ENCODE results near the gene AVPR1B. TPM values are rescaled to one million over a fixed set of nuclear protein-coding genes. Genes with fewer than 3 reads are reported as not detected.
"Not testable (repeated sequence)": the region's sequence is repeated elsewhere in the genome, so short reads cannot be mapped to it uniquely, and the experiment has no call there.

AVPR1B gene
- total and polyA plus RNA-seq, 9 donors, result not detected

- intact Hi-C loops (cut with DNase I), result no loop called here
- 91 to 92% (median 92%) methylated on average over 4 of the region's 4 CpGs for WGBS, 3 donors
- DNase-seq, result no peak
- TF ChIP-seq, protein P1, sequence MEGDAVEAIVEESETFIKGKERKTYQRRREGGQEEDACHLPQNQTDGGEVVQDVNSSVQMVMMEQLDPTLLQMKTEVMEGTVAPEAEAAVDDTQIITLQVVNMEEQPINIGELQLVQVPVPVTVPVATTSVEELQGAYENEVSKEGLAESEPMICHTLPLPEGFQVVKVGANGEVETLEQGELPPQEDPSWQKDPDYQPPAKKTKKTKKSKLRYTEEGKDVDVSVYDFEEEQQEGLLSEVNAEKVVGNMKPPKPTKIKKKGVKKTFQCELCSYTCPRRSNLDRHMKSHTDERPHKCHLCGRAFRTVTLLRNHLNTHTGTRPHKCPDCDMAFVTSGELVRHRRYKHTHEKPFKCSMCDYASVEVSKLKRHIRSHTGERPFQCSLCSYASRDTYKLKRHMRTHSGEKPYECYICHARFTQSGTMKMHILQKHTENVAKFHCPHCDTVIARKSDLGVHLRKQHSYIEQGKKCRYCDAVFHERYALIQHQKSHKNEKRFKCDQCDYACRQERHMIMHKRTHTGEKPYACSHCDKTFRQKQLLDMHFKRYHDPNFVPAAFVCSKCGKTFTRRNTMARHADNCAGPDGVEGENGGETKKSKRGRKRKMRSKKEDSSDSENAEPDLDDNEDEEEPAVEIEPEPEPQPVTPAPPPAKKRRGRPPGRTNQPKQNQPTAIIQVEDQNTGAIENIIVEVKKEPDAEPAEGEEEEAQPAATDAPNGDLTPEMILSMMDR (IDR thresholded peaks at IDR 0.05), result no peak
- TF ChIP-seq POLR2A (IDR thresholded peaks at IDR 0.05), result no peak
- no peak for TF ChIP-seq EP300 (IDR thresholded peaks at IDR 0.05)
- H3K27ac ChIP-seq, result no peak overlapping the region
- H3K4me1 ChIP-seq (ENCODE audit: insufficient read depth), result no peaks in the 10 kb centered on the region
- no peaks in the 10 kb centered on the region for H3K36me3 ChIP-seq
- H3K27me3 ChIP-seq, result no peaks in the 10 kb centered on the region
- H3K4me3 ChIP-seq, result no peak overlapping the region
- H3K9me3 ChIP-seq, result no peaks in the 10 kb centered on the region
These were observed 51.5 kb downstream of the AVPR1B start for GRCh38 chr1:206065547-206066145.

DNA sequence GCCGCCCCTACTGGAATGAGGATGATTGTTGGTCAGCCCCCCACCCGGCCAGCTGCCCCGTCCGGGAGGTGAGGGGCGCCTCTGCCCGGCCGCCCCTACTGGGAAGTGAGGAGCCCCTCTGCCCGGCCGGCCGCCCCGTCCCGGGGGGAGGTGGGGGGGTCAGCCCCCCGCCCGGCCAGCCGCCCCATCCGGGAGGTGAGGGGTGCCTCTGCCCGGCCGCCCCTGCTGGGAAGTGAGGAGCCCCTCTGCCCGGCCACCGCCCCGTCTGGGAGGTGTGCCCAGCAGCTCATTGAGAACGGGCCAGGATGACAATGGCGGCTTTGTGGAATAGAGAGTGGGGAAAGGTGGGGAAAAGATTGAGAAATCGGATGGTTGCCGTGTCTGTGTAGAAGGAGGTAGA, 52.7 kb downstream of the AVPR1B start:
- H3K27ac ChIP-seq; H3K27me3 ChIP-seq; H3K9me3 ChIP-seq; H3K4me3 ChIP-seq; H3K4me1 ChIP-seq (ENCODE audit: insufficient read depth); intact Hi-C loops (cut with DNase I); DNase-seq; H3K36me3 ChIP-seq: not testable (repeated sequence)
- WGBS, 3 donors, result 93 to 96% (median 96%) methylated on average over 7 to 21 of the region's 25 CpGs

DNA sequence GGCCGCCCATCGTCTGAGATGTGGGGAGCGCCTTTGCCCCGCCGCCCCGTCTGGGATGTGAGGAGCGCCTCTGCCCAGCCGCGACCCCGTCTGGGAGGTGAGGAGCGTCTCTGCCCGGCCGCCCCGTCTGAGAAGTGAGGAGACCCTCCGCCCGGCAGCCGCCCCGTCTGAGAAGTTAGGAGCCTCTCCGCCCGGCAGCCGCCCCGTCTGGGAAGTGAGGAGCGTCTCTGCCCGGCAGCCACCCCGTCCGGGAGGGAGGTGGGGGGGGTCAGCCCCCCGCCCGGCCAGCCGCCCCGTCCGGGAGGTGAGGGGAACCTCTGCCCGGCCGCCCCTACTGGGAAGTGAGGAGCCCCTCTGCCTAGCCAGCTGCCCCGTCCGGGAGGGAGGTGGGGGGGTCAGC, 53.2 kb downstream of the AVPR1B start:
- intact Hi-C loops (cut with DNase I); H3K27me3 ChIP-seq; H3K9me3 ChIP-seq; DNase-seq; H3K36me3 ChIP-seq; H3K27ac ChIP-seq; H3K4me1 ChIP-seq (ENCODE audit: insufficient read depth); H3K4me3 ChIP-seq: not testable (repeated sequence)
- 94 to 98% (median 98%) methylated on average over 12 to 30 of the region's 35 CpGs for WGBS, 3 donors

- Histone ChIP-seq H3K27me3 (no peaks in the 10 kb centered on the region), H3K4me1 (ENCODE audit: insufficient read depth) (no peaks in the 10 kb centered on the region), H3K27ac (no peak overlapping the region), H3K36me3 (no peaks in the 10 kb centered on the region), H3K4me3 (no peak overlapping the region), H3K9me3 (no peaks in the 10 kb centered on the region)
- intact Hi-C loops (cut with DNase I), result no loop called here
- TF ChIP-seq EP300 (IDR thresholded peaks at IDR 0.05), result no peak
- no peak for TF ChIP-seq POLR2A (IDR thresholded peaks at IDR 0.05)
- TF ChIP-seq, protein P1 (IDR thresholded peaks at IDR 0.05), result no peak
- DNase-seq, result no peak
- WGBS, 3 donors, result 50 to 54% (median 54%) methylated on average over 6 of the region's 6 CpGs
These were observed 54.7 kb downstream of the AVPR1B start for GRCh38 chr1:206062464-206062863.

GRCh38 chr1:206060844-206061243, 56.3 kb downstream of the AVPR1B start:
- WGBS, 3 donors, result 89 to 97% (median 92%) methylated on average over 3 of the region's 3 CpGs
- intact Hi-C loops (cut with DNase I), result no loop called here
- TF ChIP-seq POLR2A (IDR thresholded peaks at IDR 0.05) (no peak), EP300 (IDR thresholded peaks at IDR 0.05) (no peak)
- TF ChIP-seq, protein P1 (IDR thresholded peaks at IDR 0.05), result no peak
- H3K27me3 ChIP-seq, result no peaks in the 10 kb centered on the region
- no peaks in the 10 kb centered on the region for H3K4me1 ChIP-seq (ENCODE audit: insufficient read depth)
- no peaks in the 10 kb centered on the region for H3K36me3 ChIP-seq
- no peaks in the 10 kb centered on the region for H3K9me3 ChIP-seq
- no peak for DNase-seq
- no peak overlapping the region for H3K4me3 ChIP-seq
- no peak overlapping the region for H3K27ac ChIP-seq

Small RNA genes lying within 50 kb of the gene (small RNA-seq; reads per million reads assigned to genes)
- gene RF00271, result not detected

Other genes starting within 250 kb of the AVPR1B start
- gene SLC26A9, start 173.9 kb downstream of the AVPR1B start, total RNA-seq, result 1 to 10 TPM in 1 of 7 donors, under 1 TPM in 4, not detected in 2; 0.07 to 6.7 (median 0.13) TPM
- gene SLC26A9, start 173.9 kb downstream of the AVPR1B start, polyA plus RNA-seq, result under 1 TPM in 1 of 2 donors, not detected in 1; 0.08 TPM
- gene RAB7B, start 114.0 kb downstream of the AVPR1B start, total RNA-seq, result 1 to 10 TPM in 6 of 7 donors, under 1 TPM in 1; 0.12 to 5.2 (median 3.6) TPM
- 10 to 100 TPM in 1 of 2 donors, 1 to 10 TPM in 1; 3.0 to 11.5 TPM for gene RAB7B, start 114.0 kb downstream of the AVPR1B start, polyA plus RNA-seq
- 1 to 10 TPM in 1 of 7 donors, under 1 TPM in 3, not detected in 3; 0.13 to 1.1 (median 0.70) TPM for gene CTSE, start 93.5 kb downstream of the AVPR1B start, total RNA-seq
- gene CTSE, start 93.5 kb downstream of the AVPR1B start, polyA plus RNA-seq, result under 1 TPM in 1 of 2 donors, not detected in 1; 0.88 TPM
- gene RHEX, start 64.2 kb downstream of the AVPR1B start, total RNA-seq, result 10 to 100 TPM in 1 of 7 donors, 1 to 10 TPM in 3, under 1 TPM in 2, not detected in 1; 0.15 to 13.3 (median 1.8) TPM
- gene RHEX, start 64.2 kb downstream of the AVPR1B start, polyA plus RNA-seq, result 1 to 10 TPM in 1 of 2 donors, under 1 TPM in 1; 0.90 to 2.3 TPM
- 1 to 10 TPM in 4 of 7 donors, under 1 TPM in 3; 0.68 to 2.7 (median 2.0) TPM for gene FAM72A, start 85.5 kb upstream of the AVPR1B start, total RNA-seq
- 1 to 10 TPM; 1.3 to 1.5 TPM for gene FAM72A, start 85.5 kb upstream of the AVPR1B start, polyA plus RNA-seq
- gene SRGAP2, start 86.2 kb upstream of the AVPR1B start, total RNA-seq, result 10 to 100 TPM; 38.7 to 67.6 (median 51.9) TPM
- gene SRGAP2, start 86.2 kb upstream of the AVPR1B start, polyA plus RNA-seq, result 10 to 100 TPM; 22.9 to 32.3 TPM

Measured in ovary (tissue), 9 donors.